SK-N-SH (cell line): Measurements from ENCODE around the gene TRAPPC3. TPM values are rescaled to one million over a fixed set of nuclear protein-coding genes. Genes with fewer than 3 reads are reported as not detected.
A peak's percentile ranks its signal among the peaks of the same experiment; 100 is the strongest.

Source experiments
- CTCF ChIA-PET: fragments of 300-600, 350-600 bp; formaldehyde crosslinking; extraction: SDS; loops from one replicate; lab custom pipeline; 2021; lab: Yijun Ruan, JAX
- POLR2A ChIA-PET: fragments of 350-600 bp; sonication (Branson Sonifier 250); formaldehyde crosslinking; extraction: SDS; loops from one replicate; lab custom pipeline; 2020; ENCODE audit warnings: antibody characterized with exemption, inconsistent platforms; lab: Yijun Ruan, JAX
- DNase-seq: peaks from one replicate; pipeline ENCODE4 v3.0.0; 2012
- H2AFZ ChIP-seq: fragments of 200-600 bp; sonication (generic); 2 replicates; pipeline ENCODE4 v1.8.1; 2016; ENCODE audit warnings: antibody characterized with exemption, mild to moderate bottlenecking, low read depth
- H3F3A ChIP-seq: fragments of 200-600 bp; sonication (generic); replicated peaks from 2 replicates; pipeline ENCODE3; 2016; ENCODE audit warnings: antibody characterized with exemption, mild to moderate bottlenecking; ENCODE audit not compliant: insufficient read depth
- H3K27ac ChIP-seq, 2 experiments: fragments of 200-500 bp in 1 of 2; fragments of 200-600 bp in 1 of 2; sonication (Bioruptor generic) in 1 of 2; sonication (generic), shearing (Covaris generic) in 1 of 2; 2 replicates each; pipeline versions ENCODE4 v1.5.1 to v1.6.1; 2014 to 2016; ENCODE audit warnings: low read depth in 2 of 2, inconsistent platforms in 1 of 2, low read length in 1 of 2, mild to moderate bottlenecking in 1 of 2, mixed read lengths in 1 of 2
- H3K27me3 ChIP-seq: fragments of 200-600 bp; sonication (generic), shearing (Covaris generic); 2 replicates; pipeline ENCODE4 v1.6.1; 2016; ENCODE audit warnings: mixed run types; ENCODE audit not compliant: insufficient read depth
- H3K36me3 ChIP-seq, 2 experiments: fragments of 200-500 bp in 1 of 2; fragments of 200-600 bp in 1 of 2; sonication (Bioruptor generic) in 1 of 2; sonication (generic) in 1 of 2; replicated peaks in 1 of 2; 2 replicates each; pipeline versions ENCODE3 to v1.5.1; 2014 to 2016; ENCODE audit warnings: low read length in 1 of 2, mild to moderate bottlenecking in 1 of 2; ENCODE audit not compliant: insufficient read depth in 2 of 2, control insufficient read depth in 1 of 2
- H3K4me1 ChIP-seq, 2 experiments: fragments of 200-500 bp in 1 of 2; fragments of 200-600 bp in 1 of 2; sonication (Bioruptor generic) in 1 of 2; sonication (generic), shearing (Covaris generic) in 1 of 2; 2 replicates each; pipeline versions ENCODE4 v1.5.1 to v1.6.1; 2014 to 2016; ENCODE audit warnings: low read depth in 1 of 2, low read length in 1 of 2, mixed run types in 1 of 2; ENCODE audit not compliant: insufficient read depth in 2 of 2, control insufficient read depth in 1 of 2
- H3K4me2 ChIP-seq: fragments of 200-600 bp; sonication (generic), shearing (Covaris generic); 2 replicates; pipeline ENCODE4 v1.6.1; 2017; ENCODE audit warnings: mixed run types
- H3K4me3 ChIP-seq, 2 experiments: fragments of 200-500 bp in 1 of 2; fragments of 200-600 bp in 1 of 2; sonication (Bioruptor generic) in 1 of 2; sonication (generic), shearing (Covaris generic) in 1 of 2; 2 replicates each; pipeline versions ENCODE4 v1.5.1 to v1.8.1; 2014 to 2016; ENCODE audit warnings: low read depth in 2 of 2, inconsistent platforms in 1 of 2, low read length in 1 of 2, mild to moderate bottlenecking in 1 of 2, mixed read lengths in 1 of 2, moderate library complexity in 1 of 2
- H3K79me2 ChIP-seq: fragments of 200-600 bp; sonication (generic); 2 replicates; pipeline ENCODE4 v1.8.1; 2017; ENCODE audit warnings: mild to moderate bottlenecking; ENCODE audit not compliant: insufficient read depth
- H3K9ac ChIP-seq: fragments of 200-600 bp; sonication (generic); 2 replicates; pipeline ENCODE4 v1.6.1; 2017; ENCODE audit warnings: mixed run types
- H3K9me2 ChIP-seq: fragments of 200-600 bp; sonication (generic); 2 replicates; pipeline ENCODE4 v1.6.1; 2017; ENCODE audit warnings: mixed run types
- H3K9me3 ChIP-seq: fragments of 200-600 bp; sonication (generic); 2 replicates; pipeline ENCODE4 v1.6.1; 2017; ENCODE audit warnings: mixed run types, mild to moderate bottlenecking, moderate library complexity
- H4K20me1 ChIP-seq: fragments of 200-600 bp; sonication (generic); 2 replicates; pipeline ENCODE4 v1.6.1; 2017; ENCODE audit warnings: mild to moderate bottlenecking, mixed run types; ENCODE audit not compliant: insufficient read depth
- CHD2 ChIP-seq: fragments of 150-350 bp; IDR thresholded peaks from 2 replicates; pipeline ENCODE4 v1.6.1; 2018; ENCODE audit warnings: low read length; ENCODE audit not compliant: partially characterized antibody
- EP300 ChIP-seq, 2 experiments: IDR thresholded peaks; 2 replicates each; pipeline versions ENCODE4 v1.4.0 to v1.6.1; 2012; ENCODE audit warnings: borderline replicate concordance in 1 of 2, low read depth in 1 of 2, low read length in 1 of 2
- FOSL2 ChIP-seq: IDR thresholded peaks from 2 replicates; pipeline ENCODE4 v1.4.0; 2012; ENCODE audit warnings: low read depth, mild to moderate bottlenecking, moderate library complexity, borderline replicate concordance
- FOXJ3 ChIP-seq: sonication (generic); formaldehyde crosslinking; IDR thresholded peaks from 2 replicates; pipeline ENCODE4 v1.5.1; 2020; ENCODE audit warnings: mild to moderate bottlenecking, missing genetic modification reagents
- GABPA ChIP-seq: IDR thresholded peaks from 2 replicates; pipeline ENCODE4 v1.4.0; 2012; ENCODE audit warnings: low read depth, mild to moderate bottlenecking
- GATA2 ChIP-seq: sonication (generic); formaldehyde crosslinking; IDR thresholded peaks from 2 replicates; pipeline ENCODE4 v1.5.0; 2020; ENCODE audit warnings: mild to moderate bottlenecking, missing genetic modification reagents
- JUND ChIP-seq: IDR thresholded peaks from 2 replicates; pipeline ENCODE4 v1.4.0; 2012
- NRF1 ChIP-seq: IDR thresholded peaks from 2 replicates; pipeline ENCODE4 v1.6.1; 2012; ENCODE audit warnings: low read depth, mild to moderate bottlenecking, low read length
- POLR2AphosphoS5 ChIP-seq: IDR thresholded peaks from 2 replicates; pipeline ENCODE4 v1.6.1; 2012; ENCODE audit warnings: low read depth, low read length
- RAD21 ChIP-seq: IDR thresholded peaks from 2 replicates; pipeline ENCODE4 v1.6.1; 2012; ENCODE audit warnings: mild to moderate bottlenecking, low read length
- RFX5 ChIP-seq: IDR thresholded peaks from 2 replicates; pipeline ENCODE4 v1.6.1; 2012; ENCODE audit warnings: mild to moderate bottlenecking, improper control_type of control experiment, low read length
- RXRA ChIP-seq: IDR thresholded peaks from 2 replicates; pipeline ENCODE4 v1.4.0; 2012; ENCODE audit warnings: low read depth, mild to moderate bottlenecking, borderline replicate concordance
- YY1 ChIP-seq: IDR thresholded peaks from 2 replicates; pipeline ENCODE4 v1.4.0; 2012; ENCODE audit warnings: low read depth, mild to moderate bottlenecking
- polyA plus RNA-seq, 3 experiments: library from polyadenylated mRNA; depleted of rRNA; stranded (reverse); fragments of >200 nt; gene quantifications; 2 replicates each; pipeline ENCODE4 v1.2.3, GENCODE V29; 2012
- TF ChIP-seq, protein P1 (sequence below): IDR thresholded peaks from 2 replicates; pipeline ENCODE4 v1.4.0; 2012; ENCODE audit warnings: low read depth
- TF ChIP-seq, protein P2 (sequence below): fragments of 200-600 bp; sonication (generic); IDR thresholded peaks from 2 replicates; pipeline ENCODE4 v1.6.1; 2017; ENCODE audit warnings: antibody characterized with exemption, mild to moderate bottlenecking, moderate library complexity
- TF ChIP-seq, protein P3 (sequence below): fragments of 150-350 bp; IDR thresholded peaks from 2 replicates; pipeline ENCODE4 v1.6.1; 2016; ENCODE audit warnings: mild to moderate bottlenecking, low read depth, low read length
- TF ChIP-seq, protein P4 (sequence below): IDR thresholded peaks from 2 replicates; pipeline ENCODE4 v1.4.0; 2012; ENCODE audit warnings: low read depth, borderline replicate concordance
- TF ChIP-seq, protein P5 (sequence below): IDR thresholded peaks from 2 replicates; pipeline ENCODE4; 2012

Gene TRAPPC3
- polyA plus RNA-seq, 1 of the 3 experiments (the other 2 are of a cell fraction) = 149 TPM

DNA sequence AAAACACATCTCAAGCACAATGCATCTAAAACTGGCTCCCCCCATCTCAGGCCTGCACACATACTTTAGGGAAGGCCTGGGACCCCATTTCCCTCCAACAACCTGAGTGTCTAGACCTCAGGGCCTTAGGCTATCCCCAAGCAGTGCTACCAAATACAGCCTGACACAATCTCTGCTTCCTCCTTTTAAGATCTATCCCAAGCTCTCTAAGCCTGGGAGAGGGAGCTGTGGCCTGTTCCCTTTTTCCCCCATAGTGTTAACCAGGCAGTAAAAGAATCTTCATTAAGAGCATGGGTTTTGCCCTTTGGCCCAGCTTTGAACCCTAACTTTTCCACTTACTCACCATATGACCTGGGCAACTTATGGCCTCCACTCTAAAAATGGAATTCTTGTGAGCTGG lies 13.5 kb downstream of the TRAPPC3 start:
- Histone ChIP-seq H3F3A (peaks cover 41% of the 10 kb centered on the region), H3K27ac (peak overlapping the region; percentile 74 to 89; a peak in 3 of 4 replicates), H3K79me2 (peaks cover 35% of the 10 kb centered on the region), H4K20me1 (no peaks in the 10 kb centered on the region), H3K36me3 (peaks cover 23 to 29% of the 10 kb centered on the region in 2 experiments), H3K9ac (peak overlapping the region; percentile 45; the same call in 1 of the 2 replicates), H3K27me3 (no peaks in the 10 kb centered on the region), H3K9me3 (no peaks in the 10 kb centered on the region), H3K4me2 (peak overlapping the region; percentile 52), H3K4me1 (peaks cover 14 to 47% of the 10 kb centered on the region in 2 experiments; a peak in 3 of 4 replicates), H3K9me2 (no peaks in the 10 kb centered on the region), H3K4me3 (no peak overlapping the region), H2AFZ (no peak overlapping the region)
- CTCF ChIA-PET = interaction anchor here (0.9 to 17.9 kb wide), 9 partner anchors 9 to 409 kb away, joined by 3 to 700 read pairs (median 8); partner anchors contain the start of genes ADPRS, OSCP1, TEKT2 and TRAPPC3
- POLR2A ChIA-PET = no interaction called here
- DNase-seq = no peak
- TF ChIP-seq CHD2 (no peak), FOSL2 (no peak), RXRA (no peak), POLR2AphosphoS5 (no peak), FOXJ3 (CRISPR knock-in tag) (no peak), RFX5 (no peak), GATA2 (CRISPR knock-in tag) (no peak), EP300 (IDR thresholded peaks at IDR 0.05; ENCODE audit: borderline replicate concordance in 1 of 2, low read depth in 1 of 2, low read length in 1 of 2) (no peak), NRF1 (no peak), GABPA (no peak), JUND (no peak), RAD21 (no peak), YY1 (no peak)
- TF ChIP-seq, protein P1, sequence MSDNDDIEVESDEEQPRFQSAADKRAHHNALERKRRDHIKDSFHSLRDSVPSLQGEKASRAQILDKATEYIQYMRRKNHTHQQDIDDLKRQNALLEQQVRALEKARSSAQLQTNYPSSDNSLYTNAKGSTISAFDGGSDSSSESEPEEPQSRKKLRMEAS = no peak
- TF ChIP-seq, protein P2, sequence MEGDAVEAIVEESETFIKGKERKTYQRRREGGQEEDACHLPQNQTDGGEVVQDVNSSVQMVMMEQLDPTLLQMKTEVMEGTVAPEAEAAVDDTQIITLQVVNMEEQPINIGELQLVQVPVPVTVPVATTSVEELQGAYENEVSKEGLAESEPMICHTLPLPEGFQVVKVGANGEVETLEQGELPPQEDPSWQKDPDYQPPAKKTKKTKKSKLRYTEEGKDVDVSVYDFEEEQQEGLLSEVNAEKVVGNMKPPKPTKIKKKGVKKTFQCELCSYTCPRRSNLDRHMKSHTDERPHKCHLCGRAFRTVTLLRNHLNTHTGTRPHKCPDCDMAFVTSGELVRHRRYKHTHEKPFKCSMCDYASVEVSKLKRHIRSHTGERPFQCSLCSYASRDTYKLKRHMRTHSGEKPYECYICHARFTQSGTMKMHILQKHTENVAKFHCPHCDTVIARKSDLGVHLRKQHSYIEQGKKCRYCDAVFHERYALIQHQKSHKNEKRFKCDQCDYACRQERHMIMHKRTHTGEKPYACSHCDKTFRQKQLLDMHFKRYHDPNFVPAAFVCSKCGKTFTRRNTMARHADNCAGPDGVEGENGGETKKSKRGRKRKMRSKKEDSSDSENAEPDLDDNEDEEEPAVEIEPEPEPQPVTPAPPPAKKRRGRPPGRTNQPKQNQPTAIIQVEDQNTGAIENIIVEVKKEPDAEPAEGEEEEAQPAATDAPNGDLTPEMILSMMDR = no peak
- TF ChIP-seq, protein P3, sequence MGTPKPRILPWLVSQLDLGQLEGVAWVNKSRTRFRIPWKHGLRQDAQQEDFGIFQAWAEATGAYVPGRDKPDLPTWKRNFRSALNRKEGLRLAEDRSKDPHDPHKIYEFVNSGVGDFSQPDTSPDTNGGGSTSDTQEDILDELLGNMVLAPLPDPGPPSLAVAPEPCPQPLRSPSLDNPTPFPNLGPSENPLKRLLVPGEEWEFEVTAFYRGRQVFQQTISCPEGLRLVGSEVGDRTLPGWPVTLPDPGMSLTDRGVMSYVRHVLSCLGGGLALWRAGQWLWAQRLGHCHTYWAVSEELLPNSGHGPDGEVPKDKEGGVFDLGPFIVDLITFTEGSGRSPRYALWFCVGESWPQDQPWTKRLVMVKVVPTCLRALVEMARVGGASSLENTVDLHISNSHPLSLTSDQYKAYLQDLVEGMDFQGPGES = no peak
- TF ChIP-seq, protein P4, sequence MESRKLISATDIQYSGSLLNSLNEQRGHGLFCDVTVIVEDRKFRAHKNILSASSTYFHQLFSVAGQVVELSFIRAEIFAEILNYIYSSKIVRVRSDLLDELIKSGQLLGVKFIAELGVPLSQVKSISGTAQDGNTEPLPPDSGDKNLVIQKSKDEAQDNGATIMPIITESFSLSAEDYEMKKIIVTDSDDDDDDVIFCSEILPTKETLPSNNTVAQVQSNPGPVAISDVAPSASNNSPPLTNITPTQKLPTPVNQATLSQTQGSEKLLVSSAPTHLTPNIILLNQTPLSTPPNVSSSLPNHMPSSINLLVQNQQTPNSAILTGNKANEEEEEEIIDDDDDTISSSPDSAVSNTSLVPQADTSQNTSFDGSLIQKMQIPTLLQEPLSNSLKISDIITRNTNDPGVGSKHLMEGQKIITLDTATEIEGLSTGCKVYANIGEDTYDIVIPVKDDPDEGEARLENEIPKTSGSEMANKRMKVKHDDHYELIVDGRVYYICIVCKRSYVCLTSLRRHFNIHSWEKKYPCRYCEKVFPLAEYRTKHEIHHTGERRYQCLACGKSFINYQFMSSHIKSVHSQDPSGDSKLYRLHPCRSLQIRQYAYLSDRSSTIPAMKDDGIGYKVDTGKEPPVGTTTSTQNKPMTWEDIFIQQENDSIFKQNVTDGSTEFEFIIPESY = no peak
- TF ChIP-seq, protein P5, sequence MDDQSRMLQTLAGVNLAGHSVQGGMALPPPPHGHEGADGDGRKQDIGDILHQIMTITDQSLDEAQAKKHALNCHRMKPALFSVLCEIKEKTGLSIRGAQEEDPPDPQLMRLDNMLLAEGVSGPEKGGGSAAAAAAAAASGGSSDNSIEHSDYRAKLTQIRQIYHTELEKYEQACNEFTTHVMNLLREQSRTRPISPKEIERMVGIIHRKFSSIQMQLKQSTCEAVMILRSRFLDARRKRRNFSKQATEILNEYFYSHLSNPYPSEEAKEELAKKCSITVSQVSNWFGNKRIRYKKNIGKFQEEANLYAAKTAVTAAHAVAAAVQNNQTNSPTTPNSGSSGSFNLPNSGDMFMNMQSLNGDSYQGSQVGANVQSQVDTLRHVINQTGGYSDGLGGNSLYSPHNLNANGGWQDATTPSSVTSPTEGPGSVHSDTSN = no peak
